NCI-H1436 treated with DMSO at 0.1 percent for 48 hours (cell line): ENCODE data around the gene PPP6R2.
"Not testable (repeated sequence)": the region's sequence is repeated elsewhere in the genome, so short reads cannot be mapped to it uniquely, and the experiment has no call there.

ENCODE experiments used
- DNase-seq: peaks from one replicate; lab custom pipeline; 2025; lab: John Stamatoyannopoulos, UW

Gene PPP6R2

DNA sequence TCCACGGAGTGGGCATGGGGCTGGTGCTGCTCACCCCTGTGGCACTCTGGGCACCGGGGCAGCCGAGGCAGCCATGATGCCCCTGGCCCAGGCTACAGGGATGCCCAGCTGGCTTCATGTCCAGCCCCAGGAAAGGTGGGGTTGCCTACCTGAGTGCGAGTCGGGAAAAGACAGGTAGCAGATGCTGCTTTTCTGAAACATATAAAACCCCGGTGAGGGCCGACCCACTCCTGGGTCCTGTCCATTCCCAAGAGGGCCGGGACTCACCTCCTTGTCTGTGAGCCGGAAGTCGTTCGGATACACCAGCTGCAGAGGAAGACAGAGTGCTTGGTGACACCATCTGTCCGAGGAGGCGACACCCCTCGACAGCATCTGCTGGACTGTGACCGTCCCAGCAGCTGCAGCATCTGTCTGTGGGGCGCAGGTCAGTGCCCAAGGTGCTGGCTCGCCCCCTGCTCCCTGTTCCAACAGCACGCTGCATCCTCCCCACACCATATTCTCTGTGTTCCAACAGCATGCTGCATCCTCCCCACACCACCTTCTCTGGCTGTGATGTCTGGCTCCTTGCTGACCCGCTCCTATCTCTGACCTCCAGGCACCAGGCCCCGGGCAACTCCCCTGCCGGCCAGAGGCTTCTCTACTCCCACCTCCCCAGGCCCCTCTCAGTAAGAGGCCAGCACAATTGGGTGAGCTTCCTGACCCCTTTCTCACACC, 24.3 kb upstream of the PPP6R2 start:
- no peak for DNase-seq

DNA sequence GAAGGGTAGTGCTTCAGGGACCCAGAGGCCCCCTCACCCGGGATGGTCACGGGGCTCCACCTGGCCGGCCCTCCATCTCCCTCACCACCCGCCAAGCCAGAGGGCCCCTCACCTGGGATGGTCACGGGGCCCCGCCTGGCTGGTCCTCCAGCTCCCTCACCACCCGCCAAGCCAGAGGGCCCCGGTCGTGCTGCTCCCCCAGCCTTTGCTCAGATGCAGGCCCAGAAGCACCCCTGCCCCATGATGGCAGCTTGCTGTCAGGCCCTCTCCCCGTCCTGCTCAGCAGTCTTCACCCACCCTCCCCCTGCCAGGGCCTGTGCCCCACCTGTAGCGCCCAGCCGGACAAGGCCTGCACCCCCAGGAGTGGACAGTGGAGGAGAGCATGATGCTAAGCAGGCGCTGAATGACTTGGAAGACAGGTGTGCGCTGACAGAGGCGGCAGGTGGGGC, 23.6 kb upstream of the PPP6R2 start:
- no peak for DNase-seq

DNA sequence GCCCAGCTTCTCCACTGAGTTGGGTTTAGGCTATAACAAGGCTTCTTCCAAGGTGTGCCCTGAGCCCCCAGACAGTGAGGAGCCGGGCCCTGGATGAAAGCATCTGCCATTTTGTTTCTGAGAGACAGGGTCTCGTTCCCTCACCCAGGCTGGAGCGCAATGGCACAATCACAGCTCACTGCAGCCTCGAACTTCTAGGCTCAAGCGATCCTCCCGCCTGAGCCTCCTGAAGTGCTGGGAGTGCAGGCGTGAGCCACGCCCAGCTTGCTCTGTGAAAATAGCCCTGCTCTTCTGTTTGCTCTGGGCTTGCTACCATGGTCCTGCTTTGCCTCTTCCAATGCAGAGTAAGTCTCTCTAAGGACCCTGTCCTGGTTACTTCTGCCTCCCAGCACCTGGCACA, 23.0 kb upstream of the PPP6R2 start:
- no peak for DNase-seq

DNA sequence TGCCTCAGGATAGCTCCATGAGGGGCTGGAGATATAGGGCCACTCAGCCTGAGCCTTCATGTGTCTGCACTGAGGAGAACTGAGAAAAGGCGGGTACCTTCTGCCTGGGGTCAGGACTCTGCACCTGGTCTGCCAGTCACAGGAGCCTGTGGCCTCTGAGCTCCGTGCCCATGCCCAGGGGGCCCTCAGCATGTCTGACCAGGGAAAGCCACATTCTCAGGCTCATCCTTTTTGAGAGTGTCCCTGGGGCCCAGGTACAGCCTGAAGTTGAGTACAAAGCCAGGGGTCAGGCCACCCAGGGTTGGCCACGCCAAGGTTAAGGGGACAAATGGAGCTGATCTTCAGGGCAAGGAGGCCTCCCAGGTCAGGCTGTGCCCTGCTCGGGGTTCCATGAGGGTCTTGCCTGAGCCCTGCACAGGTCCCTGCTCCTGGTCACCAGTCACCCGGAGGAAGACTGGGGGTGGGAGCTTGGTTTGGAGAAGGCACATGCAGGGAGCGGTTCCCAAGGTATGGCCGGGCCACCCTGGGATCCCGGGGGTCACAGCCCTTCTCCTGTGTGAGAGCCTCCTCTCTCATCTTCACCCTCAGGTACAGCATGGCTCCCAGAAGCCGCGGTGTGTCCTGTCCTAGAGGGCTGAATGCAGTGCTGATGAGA, 22.3 kb upstream of the PPP6R2 start:
- DNase-seq, result no peak

DNA sequence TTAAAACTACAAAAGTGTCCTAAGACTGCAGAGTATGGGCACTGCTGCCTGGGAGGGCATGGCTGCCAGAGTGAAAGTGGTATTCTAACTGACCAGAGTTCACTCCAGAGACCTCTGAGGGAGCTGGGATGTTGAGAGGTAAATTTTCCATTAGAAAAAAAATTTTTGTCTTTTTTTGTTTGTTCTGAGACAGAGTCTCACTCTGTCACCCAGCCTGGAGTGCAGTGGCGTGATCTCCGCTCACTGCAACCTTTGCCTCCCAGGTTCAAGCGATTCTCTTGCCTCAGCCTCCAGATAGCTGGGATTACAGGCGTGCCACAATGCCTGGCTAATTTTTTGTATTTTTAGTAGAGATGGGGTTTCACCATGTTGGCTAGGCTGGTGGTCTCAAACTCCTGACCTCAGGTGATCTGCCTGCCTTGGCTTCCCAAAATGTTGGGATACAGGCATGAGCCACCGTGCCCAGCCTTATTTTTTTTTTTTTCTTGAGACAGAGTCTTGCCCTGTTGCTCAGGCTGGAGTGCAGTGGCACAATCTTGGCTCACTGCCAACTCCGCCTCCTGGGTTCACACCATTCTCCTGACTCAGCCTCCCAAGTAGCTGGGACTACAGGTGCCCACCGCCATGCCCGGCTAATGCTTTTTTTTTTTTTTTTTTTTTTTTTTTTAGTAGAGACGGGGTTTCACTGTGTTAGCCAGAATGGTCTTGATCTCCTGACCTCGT, 20.6 kb upstream of the PPP6R2 start:
- not testable (repeated sequence) for DNase-seq

DNA sequence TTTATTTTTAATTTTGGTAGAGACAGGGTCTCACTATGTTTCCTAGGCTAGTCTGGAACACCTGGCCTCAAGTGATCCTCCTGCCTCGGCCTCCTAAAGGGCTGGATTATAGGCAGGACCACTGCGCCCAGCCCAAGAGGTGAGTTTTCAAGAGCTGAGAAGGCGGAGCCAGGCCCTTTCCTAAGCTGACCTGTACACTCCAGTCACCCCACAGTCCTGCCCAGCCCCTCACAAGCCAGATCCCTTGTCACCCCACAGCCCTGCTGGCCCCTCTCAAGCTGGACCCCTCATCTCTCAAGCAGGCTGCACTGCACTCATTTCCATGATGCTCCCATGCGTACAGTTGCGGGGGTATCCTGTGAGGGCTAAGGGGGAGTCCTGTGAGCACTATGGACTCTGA, 19.2 kb upstream of the PPP6R2 start:
- no peak for DNase-seq

DNA sequence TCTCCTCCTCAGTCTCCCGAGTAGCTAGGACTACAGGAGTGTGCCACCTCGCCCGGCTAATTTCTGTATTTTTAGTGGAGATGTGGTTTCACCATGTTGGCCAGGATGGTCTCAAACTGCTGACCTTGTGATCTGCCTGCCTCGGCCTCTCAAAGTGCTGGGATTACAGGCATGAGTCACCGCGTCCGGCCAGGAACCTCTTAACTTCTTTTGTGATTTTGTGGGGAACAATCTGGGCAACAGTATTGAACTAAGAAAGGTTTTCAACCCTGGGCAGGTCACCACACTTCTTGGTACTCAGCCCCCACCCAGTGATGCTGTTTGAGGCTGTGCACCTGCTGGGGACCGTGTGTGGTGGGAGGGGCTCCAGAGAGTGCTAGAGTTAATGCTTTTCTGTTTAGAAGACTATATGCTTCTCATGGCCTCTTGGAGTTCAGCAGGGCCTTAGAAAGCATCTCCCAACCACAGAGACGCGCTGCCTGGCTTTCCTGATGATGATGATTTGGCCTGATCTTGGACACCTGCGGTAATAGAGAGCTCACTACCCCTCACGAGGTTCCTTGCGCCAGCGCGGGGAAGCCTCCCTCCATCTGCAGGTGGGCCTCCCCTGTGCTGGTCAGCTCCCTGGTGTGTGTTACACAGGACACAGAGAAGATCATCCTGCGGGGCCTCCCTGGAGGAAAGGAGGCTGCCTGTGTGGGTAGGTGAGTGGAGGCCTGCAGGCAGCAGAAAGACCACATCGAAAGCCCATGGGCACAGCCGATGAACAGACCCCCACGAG, 17.5 kb upstream of the PPP6R2 start:
- no peak for DNase-seq

DNA sequence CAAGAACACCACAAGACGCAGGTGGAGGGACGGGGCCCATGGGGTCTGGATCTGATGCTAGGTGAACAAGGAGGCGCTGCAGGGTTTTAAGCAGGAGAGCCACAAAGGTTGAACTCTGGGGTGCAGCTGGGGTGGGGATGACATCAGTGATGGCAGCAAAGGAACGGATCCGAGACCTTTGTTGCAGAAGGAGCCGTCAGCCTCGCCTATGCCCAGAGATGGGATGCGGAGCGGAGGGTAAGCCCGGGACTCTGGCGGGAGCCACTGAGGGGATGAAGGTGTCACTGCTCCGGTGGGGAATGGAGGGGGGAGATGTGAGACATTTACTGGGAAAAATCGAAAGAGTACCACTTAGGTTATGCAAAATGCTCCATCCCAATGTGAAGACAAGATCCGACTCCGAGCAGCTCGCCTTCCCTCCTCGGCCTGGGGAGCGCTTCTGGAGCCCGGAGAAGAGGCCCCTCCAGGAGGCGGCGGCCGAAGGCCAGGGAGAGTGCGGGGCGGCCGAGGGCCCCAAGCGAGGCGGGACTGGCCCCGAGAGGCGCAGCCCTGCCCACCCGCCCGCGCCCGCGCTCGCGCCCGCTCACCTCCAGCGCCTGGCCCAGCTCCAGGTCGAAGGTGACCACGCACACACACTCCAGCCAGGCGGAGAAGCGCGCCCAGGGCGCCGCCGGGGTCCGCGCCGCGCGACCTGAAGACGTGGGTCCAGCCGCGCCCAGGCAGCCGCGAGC, 16.7 kb upstream of the PPP6R2 start:
- DNase-seq, result no peak

DNA sequence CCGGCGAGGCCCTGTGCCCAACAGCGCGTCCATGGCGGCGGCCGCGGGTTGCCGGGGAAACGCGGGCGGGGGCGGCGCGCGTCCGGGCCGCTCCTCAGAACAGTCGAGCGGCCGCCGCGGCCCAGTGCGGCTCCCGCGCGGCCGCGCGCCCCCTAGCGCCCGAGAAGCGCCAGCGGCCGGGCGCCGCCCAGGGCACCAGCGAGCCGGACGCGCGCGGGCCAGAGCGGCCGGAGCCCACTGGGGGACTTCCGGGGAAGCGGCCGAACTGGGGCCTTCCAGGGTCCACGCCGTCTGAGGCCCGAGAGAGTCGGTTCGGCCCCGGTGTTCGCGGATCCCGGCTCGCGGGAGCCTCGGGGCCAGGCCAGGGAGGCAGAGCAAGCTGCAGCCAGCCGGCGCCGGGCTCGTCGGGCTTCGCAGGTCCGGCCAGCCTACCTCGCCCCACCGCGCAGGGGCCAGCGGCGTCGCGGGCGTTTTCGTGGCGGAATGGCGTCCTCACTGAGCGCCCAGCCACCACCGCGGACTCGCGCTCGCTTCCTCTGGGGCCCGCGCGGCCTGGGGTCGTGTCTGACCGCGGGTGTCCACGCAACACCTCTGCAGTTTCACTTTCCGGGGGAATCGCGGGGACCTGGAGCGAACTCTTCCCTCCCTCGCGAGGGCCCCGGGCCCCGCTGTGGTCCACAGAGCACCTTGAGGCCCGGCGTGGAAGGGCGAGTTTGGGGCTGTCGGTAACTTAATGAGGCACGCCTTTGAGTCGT, 16.0 kb upstream of the PPP6R2 start, which contains the start of gene DENND6B:
TSS of gene DENND6B (minus strand) at position 57 of the 755 bp plus-strand sequence. CDS start at position 33, 24 bp downstream.
- peak; percentile 13 for DNase-seq

DNA sequence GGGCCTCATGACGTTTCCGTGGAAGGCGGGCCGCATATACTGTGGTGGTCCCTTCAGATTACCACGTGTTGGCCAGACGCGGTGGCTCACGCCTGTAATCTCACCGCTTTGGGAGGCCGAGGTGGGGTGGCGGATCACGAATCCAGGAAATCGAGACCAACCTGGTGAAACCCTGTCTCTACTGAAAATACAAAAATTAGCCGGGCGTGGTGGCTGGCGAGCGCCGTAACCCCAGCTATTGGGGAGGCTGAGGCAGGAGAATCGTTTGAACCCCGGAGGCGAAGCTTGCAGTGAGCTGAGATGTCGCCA, 15.5 kb upstream of the PPP6R2 start:
- DNase-seq, result no peak

DNA sequence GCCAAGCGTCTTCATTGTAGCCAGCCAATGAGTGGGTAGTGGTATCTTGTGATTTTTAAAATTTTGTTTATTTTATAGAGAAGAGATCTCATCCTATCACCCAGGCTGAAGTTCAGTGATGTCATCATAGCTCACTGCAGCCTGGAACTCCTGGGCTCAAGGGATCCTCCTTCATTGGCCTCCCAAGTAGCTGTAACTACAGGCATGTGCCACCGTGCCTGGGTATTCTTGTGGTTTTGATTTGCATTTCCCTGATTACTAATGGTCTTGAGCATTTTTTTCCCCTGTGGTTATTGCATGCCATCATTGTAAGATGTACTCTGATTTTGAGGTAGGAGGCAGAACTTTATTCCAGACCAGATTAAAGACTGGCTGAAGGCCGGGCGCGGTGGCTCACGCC, 13.9 kb upstream of the PPP6R2 start:
- DNase-seq, result no peak

DNA sequence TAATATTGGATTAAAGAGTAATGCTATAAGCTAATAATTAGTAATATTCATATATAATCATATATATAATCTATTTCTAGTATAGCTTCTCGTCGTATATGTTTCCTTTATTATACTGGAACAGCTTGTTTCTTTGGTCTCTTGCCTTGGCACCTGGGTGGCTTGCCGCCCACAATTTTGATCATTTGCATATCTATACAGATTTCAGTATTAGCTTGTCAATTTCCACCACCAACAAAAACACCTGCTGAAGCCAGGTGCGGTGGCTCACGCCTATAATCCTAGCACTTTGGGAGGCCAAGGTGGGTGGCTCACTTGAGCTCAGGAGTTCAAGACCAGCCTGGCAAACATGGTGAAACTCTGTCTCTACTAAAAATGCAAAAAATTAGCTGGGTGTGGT, 8.7 kb upstream of the PPP6R2 start:
- not testable (repeated sequence) for DNase-seq

DNA sequence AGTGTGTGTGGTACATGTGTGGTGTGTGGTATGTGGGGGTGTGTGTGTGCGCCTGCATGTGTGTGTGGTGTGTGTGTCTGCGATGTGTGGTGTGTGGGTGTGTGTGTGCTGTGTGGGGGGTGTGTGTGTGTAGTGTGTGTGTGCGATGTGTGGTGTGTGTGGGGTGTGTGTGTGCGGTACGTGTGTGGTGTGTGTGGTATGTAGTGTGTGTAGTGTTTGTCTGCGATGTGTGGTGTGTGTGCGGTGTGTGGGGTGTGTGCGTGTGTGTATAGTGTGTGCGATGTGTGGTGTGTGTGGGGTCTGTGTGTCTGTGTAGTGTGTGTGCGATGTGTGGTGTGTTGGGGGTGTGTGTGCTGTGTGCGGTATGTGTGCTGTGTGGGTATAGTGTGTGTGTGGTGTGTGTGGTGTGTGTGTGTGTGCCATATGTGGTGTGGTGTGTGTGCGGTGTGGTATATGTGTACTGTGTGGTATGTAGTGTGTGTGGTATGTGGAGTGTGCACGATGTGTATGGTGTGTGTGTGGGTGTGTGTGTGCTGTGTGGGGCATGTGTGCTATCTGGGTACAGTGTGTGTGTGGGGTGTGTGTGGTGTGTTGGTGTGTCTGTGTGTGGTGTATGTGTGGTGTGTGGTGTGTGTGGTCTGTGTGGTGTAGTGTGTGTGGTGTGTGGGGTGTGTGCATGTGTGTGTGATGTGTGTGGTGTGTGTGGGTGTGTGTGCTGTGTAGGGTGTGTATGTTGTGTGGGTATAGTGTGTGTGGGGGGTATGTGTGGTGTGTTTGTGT, 5.7 kb upstream of the PPP6R2 start:
- no peak for DNase-seq

DNA sequence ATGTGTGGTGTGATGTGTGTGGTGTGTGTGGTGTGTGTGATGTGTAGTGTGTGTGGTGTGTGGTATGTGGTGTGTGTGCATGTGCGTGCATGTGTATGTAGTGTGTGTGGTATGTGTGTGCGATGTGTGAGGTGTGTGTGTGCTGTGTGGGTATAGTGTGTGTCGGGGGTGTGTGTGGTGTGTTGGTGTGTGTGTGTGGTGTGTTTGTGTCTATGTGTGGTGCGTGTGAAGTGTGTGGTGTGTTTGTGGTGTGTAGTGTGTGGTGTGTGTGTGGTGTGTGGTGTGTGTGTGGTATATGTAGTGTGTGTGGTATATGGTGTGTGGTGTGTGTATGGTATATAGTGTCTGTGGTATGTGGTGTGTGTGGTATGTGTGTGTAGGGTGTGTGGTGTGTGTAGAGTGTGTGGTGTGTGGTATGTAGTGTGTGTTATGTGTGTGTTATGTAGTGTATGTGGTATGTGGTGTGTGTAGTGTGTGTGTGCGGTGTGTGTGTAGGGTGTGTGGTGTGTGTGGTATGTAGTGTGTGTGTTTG, 5.0 kb upstream of the PPP6R2 start:
- DNase-seq, result no peak

DNA sequence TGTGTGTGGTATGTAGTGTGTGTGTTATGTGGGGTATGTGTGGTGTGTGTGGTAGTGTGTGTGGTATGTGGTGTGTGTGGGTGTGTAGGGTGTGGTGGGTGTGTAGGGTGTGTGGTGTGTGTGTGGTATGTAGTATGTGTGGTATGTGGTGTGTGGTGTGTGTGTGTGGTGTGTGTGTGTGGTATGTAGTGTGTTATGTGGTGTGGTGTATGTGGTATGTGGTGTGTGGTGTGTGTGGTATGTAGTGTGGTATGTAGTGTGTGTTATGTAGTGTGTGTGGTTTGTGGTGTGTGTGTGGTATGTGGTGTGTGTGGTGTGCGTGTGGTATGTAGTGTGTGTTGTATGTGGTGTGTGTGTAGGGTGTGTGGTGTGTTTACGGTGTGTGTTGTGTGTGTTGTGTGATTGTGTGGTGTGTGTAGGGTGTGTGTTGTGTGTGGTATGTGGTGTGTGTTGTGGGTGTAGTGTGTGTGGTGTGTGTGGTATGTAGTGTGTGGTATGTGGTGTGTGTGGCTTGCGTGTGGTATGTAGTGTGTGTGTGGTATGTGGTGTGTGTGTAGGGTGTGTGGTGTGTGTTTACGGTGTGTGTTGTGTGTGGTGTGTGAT, 4.2 kb upstream of the PPP6R2 start:
- no peak for DNase-seq

DNA sequence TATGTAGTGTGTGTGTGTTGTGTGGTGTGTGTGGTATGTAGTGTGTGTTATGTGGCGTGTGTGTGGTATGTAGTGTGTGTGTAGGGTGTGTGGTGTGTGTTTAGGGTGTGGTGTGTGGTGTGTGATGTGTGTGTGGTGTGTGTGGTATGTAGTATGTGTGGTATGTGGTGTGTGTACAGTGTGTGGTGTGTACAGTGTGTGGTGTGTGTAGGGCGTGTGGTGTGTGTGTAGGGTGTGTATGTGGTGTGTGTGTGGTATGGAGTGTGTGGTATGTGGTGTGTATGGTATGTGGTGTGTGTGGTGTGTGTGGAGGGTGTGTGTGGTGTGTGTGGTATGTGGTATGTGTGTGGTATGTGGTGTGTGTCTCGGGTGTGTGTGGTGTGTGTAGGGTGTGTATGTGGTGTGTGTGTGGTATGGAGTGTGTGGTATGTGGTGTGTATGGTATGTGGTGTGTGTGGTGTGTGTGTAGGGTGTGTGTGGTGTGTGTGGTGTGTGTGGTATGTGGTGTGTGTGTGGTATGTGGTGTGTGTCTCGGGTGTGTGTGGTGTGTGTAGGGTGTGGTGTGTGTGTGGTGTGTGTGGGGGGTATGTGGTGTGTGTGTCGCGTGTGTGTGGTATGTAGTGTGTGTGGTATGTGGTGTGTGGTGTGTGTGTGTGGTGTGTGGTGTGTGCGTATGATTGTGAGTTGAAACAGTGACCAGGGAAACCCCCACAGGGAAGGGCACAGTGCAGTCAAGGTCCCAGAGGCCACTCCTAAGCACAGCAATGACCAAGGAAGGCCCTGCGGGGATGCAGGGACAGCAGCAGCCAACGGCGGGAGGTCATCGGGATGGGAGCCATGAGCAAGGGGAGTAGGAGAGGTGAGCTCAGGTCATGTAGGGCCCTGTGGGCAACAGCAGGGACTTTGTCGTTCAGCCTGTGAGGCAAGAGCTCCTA, 2.9 kb upstream of the PPP6R2 start:
- no peak for DNase-seq

DNA sequence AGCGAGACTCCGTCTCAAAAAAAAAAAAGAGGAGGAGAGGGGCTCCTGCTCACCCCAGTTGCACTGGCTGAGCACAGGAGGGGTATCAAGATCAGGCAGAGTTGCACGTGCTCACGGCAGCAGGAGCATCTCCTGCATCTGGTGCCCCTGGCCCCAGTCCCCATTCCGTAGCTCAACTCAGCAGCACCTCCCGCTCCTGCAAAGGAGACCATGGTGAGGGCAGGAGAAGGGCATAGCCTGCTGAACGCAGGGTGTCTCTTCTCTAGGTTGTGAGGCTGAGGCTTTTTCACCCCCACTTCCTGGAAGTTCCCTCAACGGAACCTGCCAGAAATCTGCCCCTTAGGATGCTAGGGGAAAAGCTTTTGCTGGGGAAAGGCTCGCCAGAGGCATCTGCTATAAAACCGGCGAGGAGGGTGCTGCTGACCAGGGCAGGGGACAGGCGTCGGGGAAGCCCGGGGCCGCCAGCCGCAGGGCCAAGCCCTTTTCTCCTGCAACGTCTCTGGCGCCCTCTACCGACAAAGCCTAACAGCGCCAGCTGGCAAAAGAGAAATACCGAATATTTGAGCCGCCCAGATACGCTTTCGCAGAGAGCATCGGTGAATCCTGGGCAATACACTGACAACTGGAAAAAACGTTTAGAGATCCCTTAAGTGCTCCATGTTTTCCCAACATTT, 1.0 kb upstream of the PPP6R2 start:
- no peak for DNase-seq

DNA sequence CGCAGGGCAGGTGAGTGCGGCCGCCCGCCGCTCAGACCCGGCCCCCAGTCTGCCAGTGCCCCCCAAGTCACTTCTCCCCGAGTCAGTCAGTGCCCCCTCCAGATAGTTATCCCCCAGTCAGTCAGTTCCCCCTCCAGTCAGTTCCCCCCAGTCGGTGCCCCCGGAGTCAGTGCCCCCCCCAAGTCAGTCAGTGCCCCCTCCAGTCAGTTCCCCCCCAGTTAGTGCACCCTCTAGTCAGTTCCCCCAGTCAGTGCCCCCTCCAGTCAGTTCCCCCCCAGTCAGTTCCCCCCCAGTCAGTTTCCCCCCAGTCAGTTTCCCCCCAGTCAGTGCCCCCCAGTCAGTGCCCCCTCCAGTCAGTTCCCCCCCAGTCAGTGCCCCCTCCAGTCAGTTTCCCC, 411 bp downstream of the PPP6R2 start:
- DNase-seq, result no peak
